Ishikawa (cell line): ENCODE data around the gene PRELID1.

ENCODE experiments used
- CEBPB ChIP-seq: IDR thresholded peaks from 2 replicates; pipeline ENCODE4 v1.6.1; 2012
- CREB1 ChIP-seq: IDR thresholded peaks from 2 replicates; pipeline ENCODE4 v1.6.1; 2012; ENCODE audit warnings: low read depth
- EGR1 ChIP-seq: IDR thresholded peaks from 2 replicates; pipeline ENCODE4 v1.6.1; 2012
- EP300 ChIP-seq: IDR thresholded peaks from 2 replicates; pipeline ENCODE4 v1.6.1; 2012; ENCODE audit warnings: borderline replicate concordance
- FOXM1 ChIP-seq: IDR thresholded peaks from 2 replicates; pipeline ENCODE4 v1.6.1; 2012; ENCODE audit warnings: low read depth, borderline replicate concordance
- MAX ChIP-seq: IDR thresholded peaks from 2 replicates; pipeline ENCODE4 v1.6.1; 2012
- NFIC ChIP-seq: IDR thresholded peaks from 2 replicates; pipeline ENCODE4 v1.6.1; 2012
- RAD21 ChIP-seq: IDR thresholded peaks from 2 replicates; pipeline ENCODE4 v1.6.1; 2012; ENCODE audit warnings: low read depth
- TAF1 ChIP-seq: IDR thresholded peaks from 2 replicates; pipeline ENCODE4 v1.6.1; 2012; ENCODE audit warnings: low read depth, mild to moderate bottlenecking
- TCF12 ChIP-seq: IDR thresholded peaks from 2 replicates; pipeline ENCODE4 v1.6.1; 2012; ENCODE audit warnings: low read depth
- TEAD4 ChIP-seq: IDR thresholded peaks from 2 replicates; pipeline ENCODE4 v1.6.1; 2012
- YY1 ChIP-seq: IDR thresholded peaks from 2 replicates; pipeline ENCODE4 v1.6.1; 2012; ENCODE audit warnings: low read depth
- ZBTB7A ChIP-seq: IDR thresholded peaks from 2 replicates; pipeline ENCODE4 v1.6.1; 2012; ENCODE audit warnings: low read depth
- TF ChIP-seq, protein P1 (sequence below): IDR thresholded peaks from 2 replicates; pipeline ENCODE4 v1.6.1; 2012
- TF ChIP-seq, protein P2 (sequence below): IDR thresholded peaks from 2 replicates; pipeline ENCODE4 v1.6.1; 2012; ENCODE audit warnings: low read depth, mild to moderate bottlenecking

Gene PRELID1

GRCh38 chr5:177303121-177303924 lies at the start of gene PRELID1, which contains the start of gene RAB24:
Gene PRELID1, plus strand, starts transcription at chr5:177303799. Its CDS starts 187 bp downstream, at chr5:177303986.
Gene RAB24, minus strand, starts transcription at chr5:177303719. Its CDS starts 431 bp downstream, at chr5:177303288.
- TF ChIP-seq, protein P1, sequence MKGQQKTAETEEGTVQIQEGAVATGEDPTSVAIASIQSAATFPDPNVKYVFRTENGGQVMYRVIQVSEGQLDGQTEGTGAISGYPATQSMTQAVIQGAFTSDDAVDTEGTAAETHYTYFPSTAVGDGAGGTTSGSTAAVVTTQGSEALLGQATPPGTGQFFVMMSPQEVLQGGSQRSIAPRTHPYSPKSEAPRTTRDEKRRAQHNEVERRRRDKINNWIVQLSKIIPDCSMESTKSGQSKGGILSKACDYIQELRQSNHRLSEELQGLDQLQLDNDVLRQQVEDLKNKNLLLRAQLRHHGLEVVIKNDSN, result peak; percentile 98
- TF ChIP-seq NFIC, result no peak
- peak; percentile 25; the same call in 1 of the 2 replicates for TF ChIP-seq EP300
- TF ChIP-seq YY1, result peak; percentile 89
- TF ChIP-seq ZBTB7A, result peak; percentile 90
- peak; percentile 80; the same call in 1 of the 2 replicates for TF ChIP-seq TAF1
- no peak; the same call in 1 of the 2 replicates for TF ChIP-seq TCF12
- peak; percentile 63 for TF ChIP-seq MAX

DNA sequence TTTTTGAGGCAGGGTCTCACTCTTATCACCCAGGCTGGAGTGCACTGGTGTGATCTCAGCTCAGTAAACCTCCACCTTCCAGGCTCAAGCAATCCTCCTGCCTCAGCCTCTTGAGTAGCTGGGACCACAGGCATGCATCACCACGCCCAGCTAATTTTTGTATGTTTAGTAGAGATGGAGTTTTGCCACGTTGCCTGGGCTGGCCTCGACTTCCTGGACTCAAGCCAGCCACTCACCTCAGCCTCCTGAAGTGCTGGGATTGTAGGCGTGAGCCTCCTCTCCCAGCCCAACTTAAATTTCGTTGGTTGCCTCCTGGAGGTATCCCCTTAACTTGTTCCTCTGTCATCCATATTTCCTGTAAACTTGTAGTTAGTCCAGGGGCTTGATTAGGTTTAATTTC lies 47.3 kb upstream of the PRELID1 start:
- TF ChIP-seq TEAD4 (no peak), MAX (peak; percentile 65), NFIC (peak; percentile 63), EP300 (no peak), FOXM1 (no peak), EGR1 (no peak), RAD21 (no peak)
- TF ChIP-seq, protein P2, sequence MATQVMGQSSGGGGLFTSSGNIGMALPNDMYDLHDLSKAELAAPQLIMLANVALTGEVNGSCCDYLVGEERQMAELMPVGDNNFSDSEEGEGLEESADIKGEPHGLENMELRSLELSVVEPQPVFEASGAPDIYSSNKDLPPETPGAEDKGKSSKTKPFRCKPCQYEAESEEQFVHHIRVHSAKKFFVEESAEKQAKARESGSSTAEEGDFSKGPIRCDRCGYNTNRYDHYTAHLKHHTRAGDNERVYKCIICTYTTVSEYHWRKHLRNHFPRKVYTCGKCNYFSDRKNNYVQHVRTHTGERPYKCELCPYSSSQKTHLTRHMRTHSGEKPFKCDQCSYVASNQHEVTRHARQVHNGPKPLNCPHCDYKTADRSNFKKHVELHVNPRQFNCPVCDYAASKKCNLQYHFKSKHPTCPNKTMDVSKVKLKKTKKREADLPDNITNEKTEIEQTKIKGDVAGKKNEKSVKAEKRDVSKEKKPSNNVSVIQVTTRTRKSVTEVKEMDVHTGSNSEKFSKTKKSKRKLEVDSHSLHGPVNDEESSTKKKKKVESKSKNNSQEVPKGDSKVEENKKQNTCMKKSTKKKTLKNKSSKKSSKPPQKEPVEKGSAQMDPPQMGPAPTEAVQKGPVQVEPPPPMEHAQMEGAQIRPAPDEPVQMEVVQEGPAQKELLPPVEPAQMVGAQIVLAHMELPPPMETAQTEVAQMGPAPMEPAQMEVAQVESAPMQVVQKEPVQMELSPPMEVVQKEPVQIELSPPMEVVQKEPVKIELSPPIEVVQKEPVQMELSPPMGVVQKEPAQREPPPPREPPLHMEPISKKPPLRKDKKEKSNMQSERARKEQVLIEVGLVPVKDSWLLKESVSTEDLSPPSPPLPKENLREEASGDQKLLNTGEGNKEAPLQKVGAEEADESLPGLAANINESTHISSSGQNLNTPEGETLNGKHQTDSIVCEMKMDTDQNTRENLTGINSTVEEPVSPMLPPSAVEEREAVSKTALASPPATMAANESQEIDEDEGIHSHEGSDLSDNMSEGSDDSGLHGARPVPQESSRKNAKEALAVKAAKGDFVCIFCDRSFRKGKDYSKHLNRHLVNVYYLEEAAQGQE, result no peak

- TF ChIP-seq EP300, result no peak
Measured at GRCh38 chr5:177260961-177261360, 42.6 kb upstream of the PRELID1 start.

GRCh38 chr5:177261510-177261909 lies 42.1 kb upstream of the PRELID1 start:
- TF ChIP-seq CREB1, result no peak
- no peak for TF ChIP-seq EP300
- TF ChIP-seq, protein P2, result no peak
- no peak for TF ChIP-seq TEAD4
- TF ChIP-seq CEBPB, result no peak
- no peak for TF ChIP-seq FOXM1
- TF ChIP-seq TCF12, result no peak
- no peak for TF ChIP-seq ZBTB7A
- TF ChIP-seq NFIC, result no peak
- no peak for TF ChIP-seq RAD21
- TF ChIP-seq YY1, result no peak
- TF ChIP-seq, protein P1, result no peak
- no peak for TF ChIP-seq TAF1
- TF ChIP-seq EGR1, result no peak
- no peak for TF ChIP-seq MAX

- TF ChIP-seq EP300, result no peak
- TF ChIP-seq CEBPB, result no peak
- TF ChIP-seq, protein P2, result no peak
- TF ChIP-seq MAX, result no peak
- no peak for TF ChIP-seq ZBTB7A
Measured at GRCh38 chr5:177264178-177264577, 39.4 kb upstream of the PRELID1 start.
